ENCODE measurements around the gene PTGFRN.

PTGFRN gene

DNA sequence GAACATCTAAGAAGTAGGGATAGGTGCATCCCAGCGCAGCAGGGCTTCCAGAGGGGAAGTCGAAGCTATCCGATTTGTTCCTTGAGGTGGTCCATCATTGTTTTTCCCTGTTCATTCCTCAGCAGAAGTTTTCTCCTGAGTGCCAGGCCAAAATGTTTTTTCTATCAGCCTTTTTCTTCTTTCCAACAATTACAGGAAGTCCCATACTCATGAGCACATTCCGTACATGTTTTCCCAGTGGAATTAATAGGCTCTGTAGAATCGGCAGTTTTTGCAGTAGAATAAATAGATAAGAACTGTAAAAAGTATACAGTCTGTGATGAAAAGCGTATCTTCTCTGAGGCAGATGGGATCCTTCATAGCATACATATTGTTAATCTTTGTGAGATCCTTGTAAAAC is 116.6 kb downstream of the PTGFRN start:
- H3K27ac Mint-ChIP-seq, result no peak overlapping the region
- H3K9me3 Mint-ChIP-seq, result no peaks in the 10 kb centered on the region

DNA sequence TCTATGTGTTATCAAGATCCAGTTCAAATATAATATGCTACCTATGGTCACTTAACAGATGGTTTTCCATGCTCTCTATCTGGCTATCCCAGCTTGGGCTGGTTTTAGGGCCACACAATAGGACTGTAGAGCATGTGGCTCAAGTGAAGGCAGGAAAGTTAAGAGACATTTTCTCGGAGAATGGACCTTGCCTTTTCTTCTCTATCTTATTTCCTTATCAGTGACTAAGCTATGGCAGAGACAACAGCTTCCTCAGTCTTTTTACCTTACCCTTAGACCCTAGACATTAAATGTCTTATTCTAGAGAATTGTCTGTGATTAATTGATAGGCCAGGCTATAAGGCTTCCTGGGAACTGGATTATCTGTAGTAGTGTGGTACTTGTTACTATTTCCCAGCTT is 120.0 kb downstream of the PTGFRN start:
- DNase-seq (ENCODE audit: low spot score in 2 of 2) (no peak), ATAC-seq (no peak)
- no peaks in the 10 kb centered on the region for H3K4me1 Mint-ChIP-seq
- no peak overlapping the region for H3K27ac Mint-ChIP-seq
- H3K9me3 Mint-ChIP-seq, result no peaks in the 10 kb centered on the region
- H3K36me3 Mint-ChIP-seq, result no peaks in the 10 kb centered on the region
- no peak overlapping the region for H3K4me3 Mint-ChIP-seq

More for the DNA sequence above, 116.6 kb downstream of the PTGFRN start:
- Mint-ChIP-seq H3K4me1 (no peaks in the 10 kb centered on the region), H3K36me3 (no peaks in the 10 kb centered on the region), H3K4me3 (no peak overlapping the region)
- ATAC-seq (no peak), DNase-seq (ENCODE audit: low spot score in 2 of 2) (no peak)

GRCh38 chr1:117030271-117030877 is 120.7 kb downstream of the PTGFRN start:
- Mint-ChIP-seq H3K27ac (no peak overlapping the region), H3K4me1 (no peaks in the 10 kb centered on the region), H3K4me3 (no peak overlapping the region), H3K9me3 (no peaks in the 10 kb centered on the region), H3K36me3 (no peaks in the 10 kb centered on the region)
- ATAC-seq (no peak), DNase-seq (ENCODE audit: low spot score in 2 of 2) (no peak)

GRCh38 chr1:117032266-117032665 is 122.5 kb downstream of the PTGFRN start:
- DNase-seq (ENCODE audit: low spot score in 2 of 2), result no peak
- Mint-ChIP-seq H3K4me3 (no peak overlapping the region), H3K4me1 (no peaks in the 10 kb centered on the region), H3K27ac (no peak overlapping the region), H3K9me3 (no peaks in the 10 kb centered on the region), H3K36me3 (no peaks in the 10 kb centered on the region)
- no peak for ATAC-seq

DNA sequence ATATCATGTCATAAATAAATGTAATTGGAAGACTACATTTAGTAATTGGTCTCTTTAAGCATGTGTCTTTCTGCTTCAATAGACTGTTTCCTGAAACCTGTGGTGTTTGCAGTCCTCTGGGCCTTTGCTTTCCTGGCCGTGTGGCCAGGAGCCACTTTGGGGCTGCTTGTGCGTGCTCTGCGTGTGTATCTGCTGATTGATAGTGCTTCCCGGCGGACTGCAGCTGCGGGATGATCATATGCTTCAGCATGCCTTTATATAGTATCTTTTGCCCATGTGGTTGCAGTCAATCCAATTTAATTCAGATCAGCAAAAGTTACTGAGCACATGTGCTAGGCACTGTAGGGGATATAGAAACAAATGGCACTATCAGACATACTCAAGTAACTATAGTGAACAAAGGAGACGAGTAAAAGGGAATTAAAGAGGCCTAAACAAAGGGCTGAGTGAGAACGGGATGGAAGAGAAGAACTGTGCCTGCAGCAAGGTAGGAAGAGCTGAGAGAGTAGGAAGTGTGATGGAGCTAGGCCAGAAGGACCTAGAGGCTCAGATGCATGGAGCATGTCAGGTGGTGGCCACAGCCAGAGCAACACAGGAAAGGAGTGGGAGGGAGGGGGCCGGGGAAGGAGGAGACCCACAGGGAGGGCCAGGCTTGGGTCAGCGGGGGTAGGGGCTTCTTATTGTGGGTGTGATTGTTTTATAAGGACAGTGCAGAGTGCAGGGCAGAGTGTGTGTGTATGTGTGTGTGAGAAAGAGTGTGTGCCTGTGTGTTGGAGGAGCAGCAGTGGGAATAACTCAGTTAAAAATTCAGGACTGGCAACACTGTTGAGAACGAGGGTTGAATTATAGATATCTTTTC is 123.2 kb downstream of the PTGFRN start:
- H3K27ac Mint-ChIP-seq, result no peak overlapping the region
- H3K4me3 Mint-ChIP-seq, result no peak overlapping the region
- no peaks in the 10 kb centered on the region for H3K4me1 Mint-ChIP-seq
- DNase-seq (ENCODE audit: low spot score in 2 of 2) (no peak), ATAC-seq (no peak)
- no peaks in the 10 kb centered on the region for H3K9me3 Mint-ChIP-seq
- H3K36me3 Mint-ChIP-seq, result no peaks in the 10 kb centered on the region

DNA sequence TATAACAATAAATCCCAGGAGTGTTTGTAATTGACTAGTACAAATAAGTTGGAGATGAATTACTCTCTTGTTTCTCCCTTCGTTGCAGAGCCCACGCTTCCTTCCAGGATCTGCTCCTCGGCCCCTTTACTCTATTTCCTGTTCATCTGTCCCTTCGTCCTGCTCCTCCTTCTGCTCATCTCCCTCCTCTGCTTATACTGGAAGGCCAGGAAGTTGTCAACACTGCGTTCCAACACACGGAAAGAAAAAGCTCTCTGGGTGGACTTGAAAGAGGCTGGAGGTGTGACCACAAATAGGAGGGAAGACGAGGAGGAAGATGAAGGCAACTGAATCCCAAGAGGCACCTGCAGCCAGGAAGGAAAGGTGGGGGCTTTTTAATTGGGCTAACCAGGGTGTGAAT is 124.1 kb downstream of the PTGFRN start:
- no peak for ATAC-seq
- no peak overlapping the region for H3K4me3 Mint-ChIP-seq
- DNase-seq (ENCODE audit: low spot score in 2 of 2), result no peak
- no peaks in the 10 kb centered on the region for H3K4me1 Mint-ChIP-seq
- H3K9me3 Mint-ChIP-seq, result no peaks in the 10 kb centered on the region
- H3K36me3 Mint-ChIP-seq, result no peaks in the 10 kb centered on the region
- no peak overlapping the region for H3K27ac Mint-ChIP-seq

- ATAC-seq, result no peak
- Mint-ChIP-seq H3K4me3 (no peak overlapping the region), H3K27ac (no peak overlapping the region), H3K9me3 (no peaks in the 10 kb centered on the region), H3K36me3 (no peaks in the 10 kb centered on the region), H3K4me1 (no peaks in the 10 kb centered on the region)
- DNase-seq (ENCODE audit: low spot score in 2 of 2), result no peak
Observed at GRCh38 chr1:117034791-117035290, 125.1 kb downstream of the PTGFRN start.

- no peaks in the 10 kb centered on the region for H3K4me1 Mint-ChIP-seq
- H3K4me3 Mint-ChIP-seq, result no peak overlapping the region
- no peak overlapping the region for H3K27ac Mint-ChIP-seq
- ATAC-seq (no peak), DNase-seq (ENCODE audit: low spot score in 2 of 2) (no peak)
- H3K36me3 Mint-ChIP-seq, result no peaks in the 10 kb centered on the region
- H3K9me3 Mint-ChIP-seq, result no peaks in the 10 kb centered on the region
Observed at GRCh38 chr1:117036018-117036461, 126.3 kb downstream of the PTGFRN start.

DNA sequence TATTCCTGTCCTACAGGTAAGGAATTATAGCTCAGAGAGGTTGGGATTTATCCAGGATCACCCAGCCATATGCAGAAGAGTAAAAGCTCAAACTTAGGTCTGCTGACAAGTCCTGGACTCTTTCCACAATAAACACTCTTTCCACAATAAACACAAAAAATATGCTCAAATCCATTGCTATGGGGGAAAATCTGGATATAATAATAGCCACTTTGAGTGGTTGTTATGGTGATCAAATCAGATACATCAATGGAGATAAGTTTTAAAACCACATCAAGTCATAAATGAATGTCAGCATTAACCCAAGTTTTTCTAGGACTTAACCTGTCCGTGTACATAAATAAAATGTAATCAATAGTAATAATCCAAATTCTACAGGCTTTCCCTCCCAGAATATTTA is 128.1 kb downstream of the PTGFRN start:
- Mint-ChIP-seq H3K27ac (no peak overlapping the region), H3K36me3 (no peaks in the 10 kb centered on the region), H3K4me3 (no peak overlapping the region), H3K4me1 (no peaks in the 10 kb centered on the region), H3K9me3 (no peaks in the 10 kb centered on the region)
- ATAC-seq (no peak), DNase-seq (ENCODE audit: low spot score in 2 of 2) (no peak)

DNA sequence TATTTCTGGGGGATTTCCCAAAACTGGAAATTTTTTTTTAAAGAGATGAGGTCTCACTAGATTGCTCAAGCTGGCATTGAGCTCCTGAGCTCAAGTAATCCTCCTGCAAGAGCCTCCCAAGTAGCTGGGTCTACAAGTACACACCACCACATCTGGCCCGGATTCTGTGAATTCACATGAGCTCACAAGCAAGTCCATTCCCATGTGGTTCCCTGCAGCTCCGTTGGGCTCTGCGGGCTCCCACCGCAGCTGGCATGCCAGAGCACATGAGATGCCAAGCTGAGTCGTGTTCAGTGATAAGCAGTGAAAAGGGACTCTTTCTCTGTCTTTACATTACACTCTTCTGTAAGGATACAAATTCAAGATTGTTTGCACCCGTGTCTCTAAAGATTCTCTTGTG is 128.5 kb downstream of the PTGFRN start:
- no peaks in the 10 kb centered on the region for H3K4me1 Mint-ChIP-seq
- H3K4me3 Mint-ChIP-seq, result no peak overlapping the region

More for the DNA sequence above, 128.5 kb downstream of the PTGFRN start:
- H3K9me3 Mint-ChIP-seq, result no peaks in the 10 kb centered on the region
- no peaks in the 10 kb centered on the region for H3K36me3 Mint-ChIP-seq
- DNase-seq (ENCODE audit: low spot score in 2 of 2), result no peak
- H3K27ac Mint-ChIP-seq, result no peak overlapping the region
- ATAC-seq, result no peak

Data from stimulated activated effector memory CD8-positive, alpha-beta T cell treated with anti-CD3 and anti-CD28 coated beads, Interleukin-12 subunit alpha, Interleukin-12 subunit beta, amount 100 ng/mL, for 72 hours (primary cell).